Erythroblast (primary cell): ENCODE data around the gene TCERG1L.

ENCODE experiments used
- GATA1 ChIP-seq: IDR thresholded peaks from 2 replicates; pipeline ENCODE4 v1.6.1; 2011; ENCODE audit warnings: low read depth, mild to moderate bottlenecking, control low read depth, low read length, moderate library complexity
- POLR2A ChIP-seq: IDR thresholded peaks from 2 replicates; pipeline ENCODE4 v1.6.1; 2011; ENCODE audit warnings: mild to moderate bottlenecking, low read length

DNA sequence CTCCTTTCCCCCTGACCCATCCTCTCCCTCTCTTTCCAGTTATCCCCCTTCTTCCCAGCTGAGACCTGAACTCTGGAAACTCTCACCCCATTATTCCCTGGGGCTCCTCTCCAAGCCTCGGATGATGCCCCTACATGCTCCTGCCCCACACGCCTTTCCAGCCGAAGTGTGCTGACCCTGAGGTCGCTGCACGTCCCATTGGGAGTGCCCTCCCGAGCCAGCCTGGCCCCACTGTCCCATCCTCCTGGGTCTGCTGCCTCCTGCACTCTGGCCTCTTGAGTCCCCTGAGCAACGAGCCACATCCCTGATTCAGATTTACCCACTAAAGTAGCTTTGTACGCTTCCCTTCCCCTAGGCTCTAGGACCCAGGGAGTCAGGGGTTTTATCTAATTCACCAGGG lies 87.4 kb downstream of the TCERG1L start:
- TF ChIP-seq POLR2A, result no peak
- TF ChIP-seq GATA1, result no peak
